HepG2 (cell line): Measurements from ENCODE around the gene IP6K3. TPM values are rescaled to one million over a fixed set of nuclear protein-coding genes. Genes with fewer than 3 reads are reported as not detected.
A peak's percentile ranks its signal among the peaks of the same experiment; 100 is the strongest.

Experiments used
- ATAC-seq: fragments of 200-7000 bp; cut with Tn5 transposase; 3 replicates; pipeline ENCODE4 v1.9.1; 2020; ENCODE audit warnings: mild to moderate bottlenecking, moderate library complexity
- BruUV-seq: library from RNA; stranded (reverse); fragments of 400-500 nt; replicated peaks from 2 replicates; lab custom pipeline; 2021; lab: Mats Ljungman, UMichigan
- CTCF ChIA-PET: fragments of 300-600 bp; formaldehyde crosslinking; extraction: SDS; loops from one replicate; lab custom pipeline; 2021; ENCODE audit warnings: low total read pairs, inconsistent platforms, low intra/inter-chr PET ratio; lab: Yijun Ruan, JAX
- POLR2A ChIA-PET: fragments of 350-600 bp; sonication (Branson Sonifier 250); formaldehyde crosslinking; loops from one replicate; lab custom pipeline; 2020; ENCODE audit warnings: antibody characterized with exemption, inconsistent platforms; lab: Yijun Ruan, JAX
- DNase-seq: peaks from one replicate; pipeline ENCODE4 v3.0.0-alpha.2; 2015; ENCODE audit warnings: low spot score
- FAIRE-seq: peaks from 3 replicates; lab custom pipeline; 2011; peaks lifted over from hg19 to GRCh38; lab: Jason Lieb, UNC
- H2AFZ ChIP-seq: one replicate; pipeline ENCODE4 v1.6.1; 2011; ENCODE audit warnings: low read length, inconsistent platforms
- H3K27ac ChIP-seq: fragments of 300-600 bp; 3 replicates; pipeline ENCODE4 v1.8.0; 2011; ENCODE audit warnings: mixed run types, mild to moderate bottlenecking, mixed read lengths, low read length, inconsistent platforms; ENCODE audit not compliant: insufficient read depth; ENCODE audit errors: extremely low read length
- H3K27me3 ChIP-seq, 2 experiments: fragments of 200-600 bp in 1 of 2; 2 replicates in 1 of 2; 3 replicates in 1 of 2; pipeline versions ENCODE4 v1.6.0 to v1.8.0; 2011; ENCODE audit warnings: low read length in 2 of 2, mild to moderate bottlenecking in 2 of 2, moderate library complexity in 2 of 2, inconsistent platforms in 1 of 2; ENCODE audit not compliant: insufficient read depth in 2 of 2, control insufficient read depth in 1 of 2
- H3K36me3 ChIP-seq, 2 experiments: fragments of 200-600 bp in 1 of 2; replicated peaks in 1 of 2; 2 replicates in 1 of 2; 3 replicates in 1 of 2; pipeline versions ENCODE4 v1.5.1 to v1.8.0; 2011; ENCODE audit warnings: low read length in 2 of 2, inconsistent platforms in 1 of 2; ENCODE audit not compliant: insufficient read depth in 2 of 2, control insufficient read depth in 1 of 2
- H3K4me1 ChIP-seq: 2 replicates; pipeline ENCODE4 v1.5.1; 2012; ENCODE audit warnings: low read length, inconsistent platforms; ENCODE audit not compliant: insufficient read depth
- H3K4me2 ChIP-seq: 2 replicates; pipeline ENCODE4 v1.6.0; 2011; ENCODE audit warnings: low read depth, low read length, inconsistent platforms
- H3K4me3 ChIP-seq, 3 experiments: fragments of 200-600 bp in 1 of 3; sonication (generic), shearing (Covaris generic) in 1 of 3; replicated peaks in 1 of 3; 2 replicates each; pipeline ENCODE4 v1.5.1; 2011 to 2016; ENCODE audit warnings: low read length in 3 of 3, inconsistent platforms in 2 of 3, low read depth in 2 of 3, mild to moderate bottlenecking in 2 of 3, control low read depth in 1 of 3, mixed read lengths in 1 of 3; ENCODE audit not compliant: insufficient read depth in 1 of 3
- H3K79me2 ChIP-seq: one replicate; pipeline ENCODE4 v1.6.1; 2011; ENCODE audit warnings: low read length, inconsistent platforms; ENCODE audit not compliant: insufficient read depth
- H3K9ac ChIP-seq: 2 replicates; pipeline ENCODE4 v1.6.0; 2011; ENCODE audit warnings: mild to moderate bottlenecking, low read depth, low read length, inconsistent platforms; ENCODE audit not compliant: insufficient read depth
- H3K9me3 ChIP-seq: 2 replicates; pipeline ENCODE4 v1.5.1; 2012; ENCODE audit warnings: mild to moderate bottlenecking, low read length
- H4K20me1 ChIP-seq: 2 replicates; pipeline ENCODE4 v1.6.0; 2011; ENCODE audit warnings: inconsistent platforms, mild to moderate bottlenecking, low read length, moderate library complexity; ENCODE audit not compliant: insufficient read depth
- HHEX ChIP-seq: IDR thresholded peaks from 2 replicates; pipeline ENCODE4 v1.6.1; 2016; ENCODE audit warnings: control low read depth
- IRF9 ChIP-seq: sonication (generic); formaldehyde crosslinking; IDR thresholded peaks from 2 replicates; pipeline ENCODE4 v1.8.0; 2022; ENCODE audit warnings: missing genetic modification reagents, mild to moderate bottlenecking, borderline replicate concordance
- MAZ ChIP-seq, 2 experiments: sonication (generic) in 1 of 2; formaldehyde crosslinking in 1 of 2; IDR thresholded peaks; 2 replicates each; pipeline versions ENCODE4 v1.5.0 to v1.6.1; 2012 to 2020; ENCODE audit warnings: low read depth in 2 of 2, mild to moderate bottlenecking in 2 of 2, borderline replicate concordance in 1 of 2, improper control_type of control experiment in 1 of 2, low read length in 1 of 2, missing genetic modification reagents in 1 of 2, moderate library complexity in 1 of 2
- PATZ1 ChIP-seq: sonication (generic); formaldehyde crosslinking; IDR thresholded peaks from 2 replicates; pipeline ENCODE4 v1.4.0; 2020; ENCODE audit warnings: missing genetic modification reagents
- SNAI1 ChIP-seq: sonication (generic); formaldehyde crosslinking; IDR thresholded peaks from 2 replicates; pipeline ENCODE4 v1.5.0; 2020; ENCODE audit warnings: mild to moderate bottlenecking, missing genetic modification reagents, borderline replicate concordance
- ZFP36 ChIP-seq: fragments of 150-350 bp; IDR thresholded peaks from 2 replicates; pipeline ENCODE4 v1.6.1; 2018; ENCODE audit warnings: borderline replicate concordance, low read length, low read depth; ENCODE audit not compliant: partially characterized antibody
- ZNF629 ChIP-seq: sonication (generic); formaldehyde crosslinking; conservative IDR thresholded peaks from 2 replicates; pipeline ENCODE4 v1.5.0; 2020; ENCODE audit warnings: missing genetic modification reagents
- ZNF672 ChIP-seq: sonication (generic); formaldehyde crosslinking; IDR thresholded peaks from 2 replicates; pipeline ENCODE4 v1.8.1; 2022; ENCODE audit warnings: missing genetic modification reagents
- ZNF678 ChIP-seq: sonication (generic); formaldehyde crosslinking; IDR thresholded peaks from 2 replicates; pipeline ENCODE4 v1.4.0; 2020; ENCODE audit warnings: mild to moderate bottlenecking, missing genetic modification reagents
- ZSCAN30 ChIP-seq: sonication (generic); formaldehyde crosslinking; IDR thresholded peaks from 2 replicates; pipeline ENCODE4 v1.5.0; 2020; ENCODE audit warnings: mild to moderate bottlenecking, missing genetic modification reagents
- WGBS: methylation state at CpG from one replicate; pipeline ENCODE4 v1.1.6; 2017; ENCODE audit warnings: low lambda C conversion rate; 5-methylcytosine and 5-hydroxymethylcytosine counted together
- in situ Hi-C: cut with HindIII; loops from 2 replicates; pipeline ENCODE4 v1.10.0; 2017; ENCODE audit warnings: low pct_unique_long_range_greater_than_20kb; ENCODE audit not compliant: extremely low pct_ligation_motif_present
- intact Hi-C: fragments of 100-400 bp; cut with micrococcal nuclease; formaldehyde crosslinking; loops from one replicate; pipeline ENCODE4 v1.10.0; 2022; ENCODE audit not compliant: unreplicated experiment
- polyA plus RNA-seq, 8 experiments: library from polyadenylated mRNA; depleted of rRNA in 3 of 8; stranded (reverse) in 7 of 8; unstranded in 1 of 8; fragments of >200 nt; fragmentation: Illumina TruSeq in 4 of 8; extraction: Trizol in 4 of 8; gene quantifications; 2 replicates each; pipeline versions ENCODE4 v1.2.1 to v1.2.3, GENCODE V29; 2011 to 2016; ENCODE audit warnings: low read depth in 4 of 8, missing spikeins in 1 of 8, mixed read lengths in 1 of 8; ENCODE audit not compliant: insufficient read depth in 1 of 8
- total RNA-seq, 5 experiments: library from RNA; depleted of rRNA; stranded (reverse); fragments of >200 nt; fragmentation: Illumina TruSeq; extraction: Trizol; gene quantifications; 2 replicates each; pipeline ENCODE4 v1.2.3, GENCODE V29; 2016; ENCODE audit warnings: low read depth in 1 of 5
- TF ChIP-seq, protein P1 (sequence below): sonication (generic); formaldehyde crosslinking; IDR thresholded peaks from 2 replicates; pipeline ENCODE4 v1.9.0; 2021; ENCODE audit warnings: missing genetic modification reagents, mild to moderate bottlenecking, borderline replicate concordance

The IP6K3 gene
- total and polyA plus RNA-seq, 2 of the 13 experiments (the other 11 are each of a cell fraction or from before 2014, with no cell fraction given) = 0.11 to 0.18 TPM

DNA sequence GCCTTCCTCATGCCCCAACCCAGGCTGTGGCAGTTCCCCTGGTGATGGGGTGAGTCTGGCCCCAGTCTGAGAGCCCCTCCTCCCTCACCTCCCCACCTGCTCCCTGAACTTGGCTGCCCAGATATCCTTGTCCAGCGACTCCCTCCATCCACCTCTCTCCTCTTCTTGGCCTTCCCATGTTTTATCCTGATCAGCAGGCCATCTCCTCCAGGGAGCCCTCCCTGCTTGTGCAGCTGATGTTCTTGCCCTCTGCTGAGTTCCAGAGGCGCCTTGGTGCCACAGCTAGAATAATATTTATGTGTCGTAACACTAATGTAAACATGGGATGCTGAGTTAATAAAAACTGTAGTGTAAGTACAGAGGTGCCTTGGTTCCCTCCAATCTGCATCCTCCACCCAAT lies 10.4 kb upstream of the IP6K3 start:
- Histone ChIP-seq H3K4me2 (no peak overlapping the region), H3K4me1 (peaks cover 36% of the 10 kb centered on the region), H2AFZ (no peak overlapping the region), H4K20me1 (no peaks in the 10 kb centered on the region), H3K27ac (no peak overlapping the region), H3K4me3 (no peak overlapping the region), H3K79me2 (no peaks in the 10 kb centered on the region), H3K27me3 (no peaks in the 10 kb centered on the region; a peak in 2 of 5 replicates), H3K36me3 (no peaks in the 10 kb centered on the region), H3K9ac (no peak overlapping the region), H3K9me3 (no peaks in the 10 kb centered on the region)
- in situ Hi-C loops (no loop called here), intact Hi-C loops (no loop called here)
- FAIRE-seq (no peak), ATAC-seq (no peak), DNase-seq (no peak)
- CTCF ChIA-PET = no interaction called here
- BruUV-seq = no TSS peak
- TF ChIP-seq ZFP36 (peak; percentile 42), ZNF678 (CRISPR knock-in tag) (no peak), MAZ (IDR thresholded peaks at IDR 0.05; ENCODE audit: borderline replicate concordance, low read depth, low read length) (no peak), MAZ (CRISPR knock-in tag; IDR thresholded peaks at IDR 0.05; ENCODE audit: low read depth) (no peak)
- 20% methylated on average over 3 of the region's 3 CpGs for WGBS
- POLR2A ChIA-PET = no interaction called here

DNA sequence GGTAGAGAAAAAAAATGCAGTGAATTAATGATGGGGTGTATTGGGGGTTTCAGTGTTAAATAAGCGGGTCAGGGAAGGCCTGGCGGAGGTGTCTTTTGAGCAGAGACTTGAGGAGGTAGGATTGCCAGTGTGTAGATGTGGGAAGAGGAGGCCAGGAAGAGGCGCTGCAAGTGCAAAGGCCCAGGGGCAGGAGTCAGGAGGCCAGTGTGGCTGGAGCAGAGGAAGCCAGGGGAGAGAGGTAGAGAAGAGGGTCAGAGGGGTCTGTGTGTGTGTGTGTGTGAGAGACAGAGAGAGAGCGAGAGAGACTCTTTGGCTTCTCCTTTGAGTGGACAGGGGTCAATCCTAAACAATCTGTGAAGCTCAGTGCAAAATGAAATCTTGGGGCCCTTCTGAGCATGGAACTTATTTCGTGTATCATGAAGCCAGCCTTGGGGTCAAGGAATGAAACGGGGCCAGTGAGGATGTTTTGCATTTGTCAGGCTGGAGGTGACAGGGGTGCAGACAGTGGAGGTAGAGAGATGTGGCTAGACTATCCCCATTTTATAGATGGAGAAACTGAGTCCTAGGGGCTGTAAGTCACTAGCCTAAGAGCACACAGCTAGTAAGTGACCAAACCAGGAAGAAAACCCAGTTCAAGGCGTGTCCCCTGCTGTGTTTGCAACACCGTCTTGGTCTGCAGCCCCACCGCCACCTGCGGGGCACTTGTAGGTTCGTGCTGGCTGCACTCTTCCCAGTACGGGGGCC lies 9.7 kb upstream of the IP6K3 start:
- no peak overlapping the region for H3K4me3 ChIP-seq
- TF ChIP-seq ZNF629 (CRISPR knock-in tag) (peak; percentile 76), ZNF672 (CRISPR knock-in tag) (no peak), SNAI1 (no peak), IRF9 (CRISPR knock-in tag) (no peak), PATZ1 (CRISPR knock-in tag) (no peak), ZSCAN30 (CRISPR knock-in tag) (no peak), HHEX (CRISPR knock-in tag) (no peak)
- TF ChIP-seq, protein P1, sequence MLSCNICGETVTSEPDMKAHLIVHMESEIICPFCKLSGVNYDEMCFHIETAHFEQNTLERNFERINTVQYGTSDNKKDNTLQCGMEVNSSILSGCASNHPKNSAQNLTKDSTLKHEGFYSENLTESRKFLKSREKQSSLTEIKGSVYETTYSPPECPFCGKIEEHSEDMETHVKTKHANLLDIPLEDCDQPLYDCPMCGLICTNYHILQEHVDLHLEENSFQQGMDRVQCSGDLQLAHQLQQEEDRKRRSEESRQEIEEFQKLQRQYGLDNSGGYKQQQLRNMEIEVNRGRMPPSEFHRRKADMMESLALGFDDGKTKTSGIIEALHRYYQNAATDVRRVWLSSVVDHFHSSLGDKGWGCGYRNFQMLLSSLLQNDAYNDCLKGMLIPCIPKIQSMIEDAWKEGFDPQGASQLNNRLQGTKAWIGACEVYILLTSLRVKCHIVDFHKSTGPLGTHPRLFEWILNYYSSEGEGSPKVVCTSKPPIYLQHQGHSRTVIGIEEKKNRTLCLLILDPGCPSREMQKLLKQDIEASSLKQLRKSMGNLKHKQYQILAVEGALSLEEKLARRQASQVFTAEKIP = no peak
- TF ChIP-seq, all 625 proteins: peak for 1
- no peaks in the 10 kb centered on the region for H3K9me3 ChIP-seq
- no peak overlapping the region for H3K9ac ChIP-seq
- H3K27ac ChIP-seq = no peak overlapping the region
- H2AFZ ChIP-seq = no peak overlapping the region
- H3K4me1 ChIP-seq = peaks cover 36% of the 10 kb centered on the region
- CTCF ChIA-PET = no interaction called here
- no peaks in the 10 kb centered on the region for H3K36me3 ChIP-seq
- H4K20me1 ChIP-seq = no peaks in the 10 kb centered on the region
- intact Hi-C loops (no loop called here), in situ Hi-C loops (no loop called here)
- no TSS peak for BruUV-seq
- POLR2A ChIA-PET = no interaction called here
- FAIRE-seq (no peak), ATAC-seq (no peak), DNase-seq (no peak)
- H3K4me2 ChIP-seq = no peak overlapping the region
- WGBS = 39% methylated on average over 12 of the region's 12 CpGs
- H3K79me2 ChIP-seq = no peaks in the 10 kb centered on the region
- H3K27me3 ChIP-seq = no peaks in the 10 kb centered on the region; a peak in 2 of 5 replicates
